ENCODE results near the gene ANKFN1.

- no peak for TF ChIP-seq POLR2A (IDR thresholded peaks at IDR 0.05)
- TF ChIP-seq POLR2AphosphoS5 (IDR thresholded peaks at IDR 0.05): no peak
Observed at GRCh38 chr17:56389356-56389755, 236.1 kb downstream of the ANKFN1 start.
